Spinal cord (tissue), 10 donors: ENCODE measurements around the gene SPTBN5. TPM values are rescaled to one million over a fixed set of nuclear protein-coding genes. Genes with fewer than 3 reads are reported as not detected.

ENCODE experiments used
- DNase-seq, 6 donors: peaks; one replicate each; pipeline versions ENCODE4 v3.0.0 to v3.0.0-alpha.2; 2013 to 2015; ENCODE audit warnings: low spot score in 6 of 6, low read depth in 4 of 6
- H3K27ac ChIP-seq: one replicate; pipeline ENCODE4 v1.5.1; 2013; ENCODE audit warnings: low read depth, low read length, control low read depth
- H3K27me3 ChIP-seq: one replicate; pipeline ENCODE4 v1.6.1; 2013; ENCODE audit warnings: low read length; ENCODE audit not compliant: control insufficient read depth, insufficient read depth
- H3K36me3 ChIP-seq: one replicate; pipeline ENCODE4 v1.6.1; 2013; ENCODE audit warnings: low read length; ENCODE audit not compliant: control insufficient read depth, insufficient read depth
- H3K4me1 ChIP-seq: one replicate; pipeline ENCODE4 v1.6.1; 2013; ENCODE audit warnings: low read length; ENCODE audit not compliant: control insufficient read depth, insufficient read depth
- H3K4me3 ChIP-seq: one replicate; pipeline ENCODE4 v1.5.1; 2013; ENCODE audit warnings: low read depth, low read length, control low read depth
- H3K9me3 ChIP-seq: one replicate; pipeline ENCODE4 v1.6.1; 2013; ENCODE audit warnings: low read length; ENCODE audit not compliant: control insufficient read depth, insufficient read depth
- whole genome bisulfite sequencing: methylation state at CpG from one replicate; pipeline ENCODE4 v1.1.5; 2013; ENCODE audit warnings: missing lambda C conversion rate; ENCODE audit not compliant: insufficient coverage; 5-methylcytosine and 5-hydroxymethylcytosine counted together
- long read RNA-seq, 4 donors: transcript quantifications; one replicate each; lab custom pipeline, GENCODE V29; 2026
- polyA plus RNA-seq, 2 donors: library from polyadenylated mRNA; unstranded; fragments of 120-200 nt; gene quantifications; one replicate each; pipeline ENCODE4 v1.2.1, GENCODE V29; 2013; ENCODE audit not compliant: insufficient read length in 2 of 2
- total RNA-seq, 2 donors: library from RNA; depleted of rRNA in 1 of 2; stranded (reverse); fragments of 120-200 nt in 1 of 2; fragments of >200 nt in 1 of 2; gene quantifications; one replicate each; pipeline versions ENCODE4 v1.2.3 to v1.2.4, GENCODE V29; 2013 to 2014
- donor health status: healthy.

The SPTBN5 gene
- total RNA-seq (1 to 10 TPM in 1 of 2 donors, under 1 TPM in 1; 0.69 to 2.9 TPM), polyA plus RNA-seq (1 to 10 TPM; 2.0 to 4.2 TPM)
- long read RNA-seq, donor 1 = 0 reads
- long read RNA-seq, donor 2 = 0 reads
- long read RNA-seq, donor 3 = 0 reads
- long read RNA-seq, donor 4 = 0 reads

DNA sequence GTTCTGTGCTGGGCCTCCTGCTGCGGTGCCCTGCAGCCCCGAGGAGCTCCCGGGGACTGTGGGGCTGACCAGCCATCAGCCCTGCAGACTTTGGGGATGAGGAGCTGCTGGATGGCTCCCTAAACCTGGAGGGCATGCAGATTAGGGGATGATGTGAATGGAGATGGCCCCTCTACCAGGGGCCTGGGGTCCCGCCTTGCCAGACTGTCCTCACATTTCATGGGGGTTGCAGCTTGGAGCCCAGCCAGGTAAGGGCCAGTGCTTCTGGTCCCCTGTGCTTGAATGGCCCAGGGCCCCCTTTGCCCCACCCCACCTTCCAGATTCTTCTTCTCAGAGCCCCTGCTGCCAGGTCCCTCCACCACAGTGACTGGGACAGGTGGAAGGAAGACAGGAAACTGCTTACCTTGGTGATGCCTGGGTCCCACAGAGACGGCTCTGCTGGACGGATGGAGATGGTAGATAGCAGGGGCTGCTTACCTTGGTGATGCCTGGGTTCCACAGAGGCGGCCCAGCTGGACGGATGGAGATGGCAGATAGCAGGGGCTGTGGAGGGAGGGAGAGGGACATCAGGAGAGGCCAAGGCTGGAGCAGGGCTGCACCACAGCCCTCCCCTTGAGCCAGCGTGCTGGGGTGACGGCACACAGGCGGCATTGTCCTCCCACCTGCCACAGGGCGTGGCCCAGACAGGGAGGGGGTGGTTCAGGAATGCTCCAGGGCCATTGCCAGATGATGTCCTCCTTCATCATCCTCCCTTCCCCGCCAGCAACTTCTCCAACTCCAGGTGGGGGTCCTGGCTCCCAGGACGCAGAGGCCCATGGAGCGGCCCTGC lies at the start of gene SPTBN5:
Gene SPTBN5 (minus strand): TSS at position 632 of the 829 bp plus-strand sequence. CDS start 556 bp downstream, at position 76.
- Histone ChIP-seq H3K9me3 (no peaks in the 10 kb centered on the region), H3K4me1 (peaks cover 16% of the 10 kb centered on the region), H3K27me3 (no peaks in the 10 kb centered on the region), H3K4me3 (no peak within 1 kb of the TSS), H3K36me3 (peaks cover 3% of the 10 kb centered on the region), H3K27ac (no peak within 1 kb of the TSS)
- WGBS = 87% methylated on average over 13 of the region's 15 CpGs
- DNase-seq = no peak

GRCh38 chr15:41942886-41943285 lies 49.0 kb upstream of the SPTBN5 start:
- peaks cover 21% of the 10 kb centered on the region for H3K4me1 ChIP-seq
- peaks cover 2% of the 10 kb centered on the region for H3K36me3 ChIP-seq
- 83% methylated on average over 7 of the region's 7 CpGs for WGBS
- DNase-seq = no peak
- H3K27ac ChIP-seq = no peak overlapping the region
- no peak overlapping the region for H3K4me3 ChIP-seq
- no peaks in the 10 kb centered on the region for H3K9me3 ChIP-seq
- no peaks in the 10 kb centered on the region for H3K27me3 ChIP-seq

- Histone ChIP-seq H3K27ac (no peak overlapping the region), H3K36me3 (peaks cover 2% of the 10 kb centered on the region), H3K27me3 (no peaks in the 10 kb centered on the region), H3K4me3 (no peak overlapping the region), H3K9me3 (no peaks in the 10 kb centered on the region), H3K4me1 (peaks cover 26% of the 10 kb centered on the region)
- WGBS = 78% methylated on average over 16 of the region's 22 CpGs
- DNase-seq = no peak
Observed at GRCh38 chr15:41941644-41942415, 48.0 kb upstream of the SPTBN5 start.

DNA sequence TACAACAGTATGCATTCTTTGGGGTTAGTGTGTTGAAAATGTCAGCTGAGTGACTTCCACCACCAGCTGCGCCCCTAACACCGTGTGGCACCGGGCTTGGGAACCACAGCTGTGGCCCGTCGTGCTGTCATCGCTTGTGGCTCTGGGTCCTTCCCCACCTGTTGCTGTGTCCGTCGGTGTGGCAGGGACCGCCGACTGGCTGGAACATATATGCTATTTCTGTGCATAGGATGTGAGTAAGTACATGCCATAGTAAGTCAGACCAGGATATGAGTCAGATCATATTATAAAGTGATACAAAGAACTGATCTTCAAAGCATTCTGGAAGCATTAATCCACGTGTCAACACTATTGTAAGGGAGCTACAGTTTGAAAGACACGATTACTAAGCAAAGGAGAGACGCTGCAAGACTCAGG lies 46.6 kb upstream of the SPTBN5 start:
- no peak for DNase-seq
- Histone ChIP-seq H3K9me3 (no peaks in the 10 kb centered on the region), H3K4me1 (peaks cover 22% of the 10 kb centered on the region), H3K36me3 (peaks cover 2% of the 10 kb centered on the region), H3K27me3 (no peaks in the 10 kb centered on the region), H3K27ac (no peak overlapping the region), H3K4me3 (no peak overlapping the region)
- 87% methylated on average over 9 of the region's 13 CpGs for WGBS

DNA sequence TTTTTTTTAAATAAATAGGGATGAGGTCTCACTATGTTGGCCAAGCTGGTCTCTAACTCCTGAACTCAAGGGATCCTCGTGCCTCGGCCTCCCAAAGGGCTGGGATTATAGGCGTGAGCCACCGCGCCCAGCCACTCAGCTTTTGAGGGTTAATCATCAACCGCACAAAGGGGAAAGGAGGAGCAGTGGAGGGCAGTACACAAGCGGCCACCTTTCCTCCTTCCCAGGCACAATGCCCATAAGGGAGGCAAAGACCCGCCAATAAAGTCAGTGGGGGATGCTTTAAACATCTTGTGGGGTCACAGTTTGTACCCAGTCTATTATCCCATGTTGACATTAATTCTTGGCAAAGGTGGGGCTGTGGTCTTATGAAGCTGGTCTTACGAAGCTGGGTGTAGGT lies 46.1 kb upstream of the SPTBN5 start:
- WGBS = 92% methylated on average over 5 of the region's 9 CpGs
- peaks cover 2% of the 10 kb centered on the region for H3K36me3 ChIP-seq
- H3K4me1 ChIP-seq = peaks cover 18% of the 10 kb centered on the region
- H3K9me3 ChIP-seq = no peaks in the 10 kb centered on the region
- no peak for DNase-seq
- no peaks in the 10 kb centered on the region for H3K27me3 ChIP-seq
- no peak overlapping the region for H3K4me3 ChIP-seq
- no peak overlapping the region for H3K27ac ChIP-seq

GRCh38 chr15:41937568-41937923 lies 43.7 kb upstream of the SPTBN5 start:
- Histone ChIP-seq H3K27ac (peak overlapping the region; percentile 22), H3K4me1 (peaks cover 5% of the 10 kb centered on the region), H3K4me3 (no peak overlapping the region), H3K9me3 (no peaks in the 10 kb centered on the region), H3K36me3 (no peaks in the 10 kb centered on the region), H3K27me3 (no peaks in the 10 kb centered on the region)
- DNase-seq = no peak
- 63% methylated on average over 2 of the region's 4 CpGs for WGBS

DNA sequence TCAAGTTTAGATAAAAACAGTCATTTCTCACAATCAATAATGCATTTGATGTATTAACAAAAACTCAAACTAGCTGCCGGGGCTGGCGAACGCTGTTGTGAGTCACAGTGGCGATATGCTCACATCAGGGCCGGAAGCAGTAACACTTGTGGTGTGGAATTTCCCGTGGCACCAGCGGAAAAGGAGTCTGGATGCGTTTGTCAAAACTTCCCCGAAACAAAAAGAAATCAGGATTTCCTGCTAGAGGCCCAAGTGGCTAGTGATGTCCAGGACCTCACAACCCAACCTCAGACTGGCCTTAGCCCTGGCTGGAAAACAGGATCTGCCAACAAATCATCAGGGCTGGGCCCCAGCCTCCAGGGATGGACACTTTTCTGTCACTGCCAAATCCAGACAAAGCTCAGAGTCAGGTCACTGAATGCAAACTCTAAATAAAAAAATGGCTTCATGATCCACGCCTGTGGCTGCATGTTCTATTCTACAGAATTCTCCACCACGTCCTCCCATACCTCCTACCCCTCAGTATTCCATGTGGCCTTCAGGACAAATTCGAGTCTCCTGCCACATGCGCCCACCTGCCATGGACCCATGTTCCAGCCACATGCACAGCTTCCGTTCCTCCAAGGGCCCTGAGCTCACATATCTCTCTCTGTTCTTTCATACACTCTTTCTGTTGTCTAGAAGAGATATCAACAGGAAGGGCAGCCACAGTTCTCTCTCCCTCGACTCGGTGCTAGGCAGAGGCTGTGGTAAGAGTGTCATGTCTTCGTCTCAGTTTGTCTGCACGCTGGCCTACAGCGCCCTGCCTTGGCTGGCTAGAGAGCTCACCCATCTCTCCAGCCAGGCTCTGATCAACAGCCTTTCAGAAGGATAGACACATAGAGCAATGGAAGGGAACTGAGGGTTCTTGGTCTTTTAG lies 43.1 kb upstream of the SPTBN5 start:
- no peaks in the 10 kb centered on the region for H3K36me3 ChIP-seq
- H3K4me3 ChIP-seq = no peak overlapping the region
- peaks cover 5% of the 10 kb centered on the region for H3K4me1 ChIP-seq
- DNase-seq = no peak
- peak overlapping the region; percentile 22 for H3K27ac ChIP-seq
- H3K27me3 ChIP-seq = no peaks in the 10 kb centered on the region
- no peaks in the 10 kb centered on the region for H3K9me3 ChIP-seq
- 88% methylated on average over 12 of the region's 19 CpGs for WGBS

DNA sequence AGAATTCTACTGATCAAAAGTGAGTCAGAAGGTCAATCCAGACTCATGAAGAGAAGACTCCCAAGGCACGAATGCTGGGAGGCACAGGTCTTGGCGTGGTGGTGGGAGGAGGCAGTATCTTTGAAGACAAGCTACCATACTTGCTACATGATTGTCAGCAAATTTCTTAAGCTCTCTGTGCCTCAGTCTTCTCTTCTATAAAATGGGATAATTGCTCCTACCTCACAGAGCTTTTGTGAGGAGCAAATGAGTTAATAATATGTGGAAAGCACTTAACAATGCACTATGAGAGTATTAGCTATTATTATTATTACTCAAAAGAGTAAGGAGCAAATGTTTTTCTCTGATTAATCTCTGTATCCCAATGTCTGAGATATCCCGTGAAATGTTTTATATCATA lies 42.3 kb upstream of the SPTBN5 start:
- no peak for DNase-seq
- no CpG with 5 or more reads among the region's 3 CpGs for WGBS
- H3K9me3 ChIP-seq = no peaks in the 10 kb centered on the region
- no peaks in the 10 kb centered on the region for H3K36me3 ChIP-seq
- H3K4me3 ChIP-seq = no peak overlapping the region
- peaks cover 5% of the 10 kb centered on the region for H3K4me1 ChIP-seq
- no peaks in the 10 kb centered on the region for H3K27me3 ChIP-seq
- no peak overlapping the region for H3K27ac ChIP-seq

DNA sequence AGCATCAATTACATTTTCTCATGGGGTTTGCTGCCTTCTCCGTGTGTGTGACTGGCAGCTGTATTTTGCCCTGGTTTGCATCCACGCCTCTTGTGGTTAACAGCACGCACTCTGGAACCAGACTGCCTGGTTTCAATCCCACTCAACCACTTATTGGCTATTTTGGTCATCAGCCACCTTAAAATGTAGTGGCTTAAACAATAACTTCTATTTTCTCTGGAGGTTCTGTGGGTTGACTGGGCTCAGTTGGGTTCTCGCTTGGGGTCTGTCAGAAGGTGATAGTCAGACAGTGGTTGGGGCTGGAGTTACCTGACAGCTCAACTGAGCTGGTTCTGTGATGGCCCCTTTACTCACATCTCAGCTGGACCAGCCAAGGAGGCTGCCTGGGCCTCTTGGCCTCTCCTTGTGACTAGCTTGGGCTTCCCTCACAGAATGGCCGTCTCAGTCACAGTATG lies 41.7 kb upstream of the SPTBN5 start:
- H3K27ac ChIP-seq = no peak overlapping the region
- peaks cover 5% of the 10 kb centered on the region for H3K4me1 ChIP-seq
- no peak for DNase-seq
- WGBS = 100% methylated on average over 1 of the region's 5 CpGs
- no peaks in the 10 kb centered on the region for H3K27me3 ChIP-seq
- H3K4me3 ChIP-seq = no peak overlapping the region
- H3K36me3 ChIP-seq = no peaks in the 10 kb centered on the region
- H3K9me3 ChIP-seq = no peaks in the 10 kb centered on the region
